WTC11 (cell line): ENCODE results near the gene SPRED2. TPM values are rescaled to one million over a fixed set of nuclear protein-coding genes. Genes with fewer than 3 reads are reported as not detected.

Experiments used
- ATAC-seq: fragments of 200-7000 bp; cut with Tn5 transposase; 2 replicates; pipeline ENCODE4 v1.10.0; 2021; ENCODE audit warnings: mild to moderate bottlenecking, moderate library complexity
- CTCF ChIA-PET: fragments of 300-600 bp; sonication (Branson Sonifier 250); formaldehyde crosslinking; loops from one replicate; lab custom pipeline; 2021; ENCODE audit warnings: antibody characterized with exemption; lab: Charles Lee
- POLR2A ChIA-PET: fragments of 350-600 bp; sonication (Branson Sonifier 250); formaldehyde crosslinking; loops from one replicate; lab custom pipeline; 2021; ENCODE audit warnings: antibody characterized with exemption; lab: Charles Lee
- DNase-seq: peaks from one replicate; pipeline ENCODE4 v3.0.0; 2021; ENCODE audit warnings: low spot score
- H3K27ac Mint-ChIP-seq: 2 replicates; pipeline ENCODE4 v1.8.0; 2021; ENCODE audit warnings: mixed read lengths
- H3K27me3 Mint-ChIP-seq: 2 replicates; pipeline ENCODE4 v1.8.0; 2021; ENCODE audit warnings: low read depth, mild to moderate bottlenecking, moderate library complexity, mixed read lengths
- H3K36me3 Mint-ChIP-seq: 2 replicates; pipeline ENCODE4 v1.8.0; 2021; ENCODE audit warnings: mixed read lengths
- H3K4me1 Mint-ChIP-seq: 2 replicates; pipeline ENCODE4 v1.8.0; 2022; ENCODE audit warnings: mixed read lengths
- H3K4me3 Mint-ChIP-seq: 2 replicates; pipeline ENCODE4 v1.8.0; 2021; ENCODE audit warnings: mild to moderate bottlenecking, moderate library complexity, mixed read lengths
- H3K9me3 Mint-ChIP-seq: 2 replicates; pipeline ENCODE4 v1.8.0; 2021; ENCODE audit warnings: mixed read lengths
- ARID4B ChIP-seq: sonication (generic); formaldehyde crosslinking; IDR thresholded peaks from 2 replicates; pipeline ENCODE4 v1.8.0; 2023; ENCODE audit warnings: missing genetic modification reagents, mild to moderate bottlenecking, borderline replicate concordance
- E2F1 ChIP-seq: sonication (generic); formaldehyde crosslinking; IDR thresholded peaks from 2 replicates; pipeline ENCODE4 v1.8.0; 2022; ENCODE audit warnings: mild to moderate bottlenecking, missing genetic modification reagents
- ERG ChIP-seq: fragments of 250-450 bp; sonication (Bioruptor Pico); IDR thresholded peaks from 2 replicates; pipeline ENCODE4 v1.8.0; 2021; ENCODE audit warnings: mild to moderate bottlenecking
- ESRRA ChIP-seq: sonication (generic); formaldehyde crosslinking; IDR thresholded peaks from 2 replicates; pipeline ENCODE4 v1.8.1; 2022; ENCODE audit warnings: mild to moderate bottlenecking, missing genetic modification reagents, borderline replicate concordance
- FOXP4 ChIP-seq: sonication (generic); formaldehyde crosslinking; IDR thresholded peaks from 2 replicates; pipeline ENCODE4 v1.8.0; 2022; ENCODE audit warnings: mild to moderate bottlenecking, missing genetic modification reagents
- HMGXB4 ChIP-seq: sonication (generic); formaldehyde crosslinking; IDR thresholded peaks from 2 replicates; pipeline ENCODE4 v1.8.1; 2023; ENCODE audit warnings: mild to moderate bottlenecking, moderate library complexity, missing genetic modification reagents
- MYBL2 ChIP-seq: sonication (generic); formaldehyde crosslinking; IDR thresholded peaks from 2 replicates; pipeline ENCODE4 v1.8.1; 2023; ENCODE audit warnings: mild to moderate bottlenecking, moderate library complexity, missing genetic modification reagents
- SOX15 ChIP-seq: fragments of 250-450 bp; sonication (Bioruptor Pico); IDR thresholded peaks from 2 replicates; pipeline ENCODE4 v1.9.0; 2021; ENCODE audit warnings: mild to moderate bottlenecking
- TP53 ChIP-seq: sonication (generic); formaldehyde crosslinking; IDR thresholded peaks from 2 replicates; pipeline ENCODE4 v1.8.1; 2023; ENCODE audit warnings: mild to moderate bottlenecking, missing genetic modification reagents
- USF2 ChIP-seq: sonication (generic); formaldehyde crosslinking; IDR thresholded peaks from 2 replicates; pipeline ENCODE4 v1.8.1; 2023; ENCODE audit warnings: mild to moderate bottlenecking, missing genetic modification reagents, moderate library complexity
- ZNF121 ChIP-seq: sonication (generic); formaldehyde crosslinking; IDR thresholded peaks from 2 replicates; pipeline ENCODE4 v1.8.0; 2023; ENCODE audit warnings: missing genetic modification reagents
- ZNF396 ChIP-seq: fragments of 250-450 bp; sonication (Bioruptor Pico); IDR thresholded peaks from 2 replicates; pipeline ENCODE4 v1.8.0; 2021; ENCODE audit warnings: mild to moderate bottlenecking, moderate library complexity, borderline replicate concordance
- ZNF423 ChIP-seq: fragments of 250-450 bp; sonication (Bioruptor Pico); IDR thresholded peaks from 2 replicates; pipeline ENCODE4 v2.1.2; 2022; ENCODE audit warnings: mild to moderate bottlenecking, moderate library complexity
- ZNF425 ChIP-seq: fragments of 250-450 bp; sonication (Bioruptor Pico); conservative IDR thresholded peaks from 2 replicates; pipeline ENCODE4 v1.9.0; 2021; ENCODE audit warnings: mild to moderate bottlenecking
- ZNF512 ChIP-seq: sonication (generic); formaldehyde crosslinking; IDR thresholded peaks from 2 replicates; pipeline ENCODE4 v1.8.1; 2022; ENCODE audit warnings: missing genetic modification reagents, borderline replicate concordance
- total RNA-seq: library from RNA; stranded (reverse); gene quantifications from 3 replicates; pipeline ENCODE4 v1.2.3, GENCODE V29; 2021

The SPRED2 gene
- total RNA-seq, 1 experiment from 2014 or later, result 34.1 TPM

- no peaks in the 10 kb centered on the region for H3K9me3 Mint-ChIP-seq
- TF ChIP-seq ZNF423 (CRISPR knock-in tag) (no peak), ZNF396 (CRISPR knock-in tag) (no peak), ERG (no peak), ZNF425 (no peak), ARID4B (CRISPR knock-in tag) (no peak), E2F1 (CRISPR knock-in tag) (no peak), ZNF121 (CRISPR knock-in tag) (no peak), FOXP4 (CRISPR knock-in tag) (no peak), ESRRA (no peak), ZNF512 (CRISPR knock-in tag) (no peak), USF2 (CRISPR knock-in tag) (no peak), HMGXB4 (CRISPR knock-in tag) (no peak), SOX15 (CRISPR knock-in tag) (no peak), MYBL2 (CRISPR knock-in tag) (no peak), TP53 (CRISPR knock-in tag) (no peak)
- DNase-seq (no peak), ATAC-seq (no peak)
- H3K4me3 Mint-ChIP-seq, result no peak overlapping the region
- no peaks in the 10 kb centered on the region; the same call in 1 of the 2 replicates for H3K27me3 Mint-ChIP-seq
- ChIA-PET POLR2A (no interaction called here), CTCF (no interaction called here)
- H3K36me3 Mint-ChIP-seq, result no peaks in the 10 kb centered on the region
- peaks cover 64% of the 10 kb centered on the region for H3K4me1 Mint-ChIP-seq
- H3K27ac Mint-ChIP-seq, result peak overlapping the region; percentile 54; the same call in 1 of the 2 replicates
Observed at GRCh38 chr2:65411056-65411795, 21.2 kb downstream of the SPRED2 start.
